H1 (cell line): ENCODE data around the gene UCP2. TPM values are rescaled to one million over a fixed set of nuclear protein-coding genes. Genes with fewer than 3 reads are reported as not detected.

Source experiments
- CTCF ChIA-PET: fragments of 300-600 bp; sonication (Branson Sonifier 250); formaldehyde crosslinking; loops from one replicate; lab custom pipeline; 2021; ENCODE audit not compliant: partially characterized antibody; lab: Charles Lee
- POLR2A ChIA-PET: fragments of 300-600 bp; sonication (Branson Sonifier 250); formaldehyde crosslinking; loops from one replicate; lab custom pipeline; 2021; ENCODE audit warnings: inconsistent platforms; ENCODE audit not compliant: partially characterized antibody; lab: Charles Lee
- DNase-seq, 2 experiments: peaks; one replicate each; pipeline versions ENCODE4 v3.0.0 to v3.0.0-alpha.2; 2010 to 2022; ENCODE audit warnings: low spot score in 2 of 2, low read depth in 1 of 2, mixed read lengths in 1 of 2
- FAIRE-seq: peaks from 2 replicates; lab custom pipeline; 2011; peaks lifted over from hg19 to GRCh38; lab: Jason Lieb, UNC
- H2AFZ ChIP-seq: 2 replicates; pipeline ENCODE4 v1.8.1; 2012; ENCODE audit warnings: low read length, inconsistent platforms
- H2AK5ac ChIP-seq: 2 replicates; pipeline ENCODE4 v1.6.1; 2013; ENCODE audit warnings: low read depth, low read length
- H2BK120ac ChIP-seq: replicated peaks from 2 replicates; pipeline ENCODE3; 2013; ENCODE audit warnings: low read depth, low read length, inconsistent platforms
- H2BK12ac ChIP-seq: 2 replicates; pipeline ENCODE4 v1.6.1; 2013; ENCODE audit warnings: low read depth, low read length
- H2BK15ac ChIP-seq: 2 replicates; pipeline ENCODE4 v1.6.1; 2013; ENCODE audit warnings: low read length
- H2BK20ac ChIP-seq: 2 replicates; pipeline ENCODE4 v1.6.1; 2013; ENCODE audit warnings: low read length
- H2BK5ac ChIP-seq: 2 replicates; pipeline ENCODE4 v1.6.1; 2013; ENCODE audit warnings: low read depth, low read length
- H3K14ac ChIP-seq: 2 replicates; pipeline ENCODE4 v1.6.1; 2013; ENCODE audit warnings: inconsistent platforms; ENCODE audit not compliant: insufficient read length
- H3K18ac ChIP-seq: 2 replicates; pipeline ENCODE4 v1.6.1; 2013; ENCODE audit warnings: low read length; ENCODE audit errors: extremely low read depth
- H3K23ac ChIP-seq: 2 replicates; pipeline ENCODE4 v1.6.1; 2013; ENCODE audit warnings: inconsistent platforms; ENCODE audit not compliant: insufficient read length
- H3K23me2 ChIP-seq: 2 replicates; pipeline ENCODE4 v1.6.1; 2013; ENCODE audit warnings: low read depth, low read length
- H3K27ac ChIP-seq: 2 replicates; pipeline ENCODE4 v1.6.1; 2011; ENCODE audit warnings: low read depth, low read length, inconsistent platforms
- H3K27me3 ChIP-seq, 4 experiments: replicated peaks in 1 of 4; 1 replicate in 1 of 4; 2 replicates in 3 of 4; pipeline versions ENCODE4 v1.6.1 to v1.8.1; 2011 to 2013; ENCODE audit warnings: low read length in 3 of 4, mild to moderate bottlenecking in 3 of 4, inconsistent platforms in 2 of 4, mixed read lengths in 2 of 4, moderate library complexity in 1 of 4; ENCODE audit not compliant: control insufficient read depth in 3 of 4, insufficient read depth in 3 of 4; ENCODE audit errors: extremely low read depth in 1 of 4
- H3K36me3 ChIP-seq, 4 experiments: 2 replicates each; pipeline versions ENCODE4 v1.6.1 to v1.8.1; 2011 to 2013; ENCODE audit warnings: mild to moderate bottlenecking in 4 of 4, low read length in 3 of 4, moderate library complexity in 2 of 4, control low read depth in 1 of 4, inconsistent platforms in 1 of 4; ENCODE audit not compliant: insufficient read depth in 4 of 4, control insufficient read depth in 2 of 4
- H3K4ac ChIP-seq: replicated peaks from 2 replicates; pipeline ENCODE3; 2013; ENCODE audit warnings: low read length, low read depth, mixed read lengths, inconsistent platforms; ENCODE audit not compliant: insufficient read length
- H3K4me1 ChIP-seq, 4 experiments: replicated peaks in 1 of 4; 1 replicate in 1 of 4; 2 replicates in 3 of 4; pipeline versions ENCODE4 v1.6.1 to v1.8.1; 2011 to 2013; ENCODE audit warnings: low read length in 3 of 4, inconsistent platforms in 2 of 4, mixed read lengths in 1 of 4; ENCODE audit not compliant: insufficient read depth in 4 of 4, control insufficient read depth in 3 of 4
- H3K4me2 ChIP-seq, 2 experiments: 2 replicates each; pipeline versions ENCODE4 v1.6.1 to v1.8.1; 2011 to 2013; ENCODE audit warnings: low read depth in 2 of 2, low read length in 2 of 2, control low read depth in 1 of 2, inconsistent platforms in 1 of 2, mild to moderate bottlenecking in 1 of 2; ENCODE audit not compliant: insufficient read depth in 1 of 2
- H3K4me3 ChIP-seq, 4 experiments: fragments of 200-600, 300-600 bp in 1 of 4; sonication (generic), shearing (Covaris generic), sonication (Bioruptor Twin) in 1 of 4; 2 replicates each; pipeline versions ENCODE4 v1.5.1 to v1.8.1; 2011 to 2016; ENCODE audit warnings: low read length in 4 of 4, low read depth in 3 of 4, control low read depth in 2 of 4, inconsistent platforms in 2 of 4, mild to moderate bottlenecking in 2 of 4, mixed read lengths in 1 of 4, moderate library complexity in 1 of 4; ENCODE audit not compliant: insufficient read depth in 2 of 4; ENCODE audit errors: extremely low read depth in 1 of 4
- H3K56ac ChIP-seq: replicated peaks from 2 replicates; pipeline ENCODE3; 2013; ENCODE audit warnings: low read depth, mild to moderate bottlenecking, mixed read lengths, low read length, inconsistent platforms; ENCODE audit not compliant: insufficient read length
- H3K79me1 ChIP-seq: 2 replicates; pipeline ENCODE4 v1.6.1; 2013; ENCODE audit warnings: low read depth, low read length, control low read depth
- H3K79me2 ChIP-seq, 2 experiments: 2 replicates each; pipeline versions ENCODE4 v1.6.1 to v1.8.1; 2012 to 2013; ENCODE audit warnings: low read length in 2 of 2, mild to moderate bottlenecking in 2 of 2, inconsistent platforms in 1 of 2; ENCODE audit not compliant: insufficient read depth in 2 of 2, control insufficient read depth in 1 of 2
- H3K9ac ChIP-seq, 4 experiments: replicated peaks in 1 of 4; 1 replicate in 1 of 4; 2 replicates in 3 of 4; pipeline versions ENCODE4 v1.6.1 to v1.8.1; 2011 to 2013; ENCODE audit warnings: low read depth in 3 of 4, low read length in 3 of 4, control low read depth in 2 of 4, mild to moderate bottlenecking in 2 of 4, moderate library complexity in 2 of 4, inconsistent platforms in 1 of 4; ENCODE audit errors: extremely low read depth in 1 of 4
- H3K9me3 ChIP-seq, 2 experiments: 2 replicates each; pipeline versions ENCODE4 v1.6.1 to v1.8.1; 2012 to 2013; ENCODE audit warnings: mild to moderate bottlenecking in 2 of 2, moderate library complexity in 2 of 2, control low read depth in 1 of 2, inconsistent platforms in 1 of 2, low read depth in 1 of 2, low read length in 1 of 2, mixed read lengths in 1 of 2; ENCODE audit not compliant: insufficient read depth in 2 of 2
- H4K20me1 ChIP-seq, 2 experiments: replicated peaks in 1 of 2; 2 replicates each; pipeline versions ENCODE3 to v1.8.1; 2011 to 2013; ENCODE audit warnings: inconsistent platforms in 2 of 2, low read length in 2 of 2, mild to moderate bottlenecking in 1 of 2; ENCODE audit not compliant: insufficient read depth in 2 of 2, control insufficient read depth in 1 of 2
- H4K5ac ChIP-seq: 2 replicates; pipeline ENCODE4 v1.6.1; 2013; ENCODE audit warnings: low read length, low read depth, mixed read lengths, inconsistent platforms; ENCODE audit not compliant: insufficient read length
- H4K8ac ChIP-seq: 2 replicates; pipeline ENCODE4 v1.8.0; 2013; ENCODE audit warnings: mild to moderate bottlenecking, moderate library complexity, low read length, inconsistent platforms; ENCODE audit not compliant: insufficient read depth; ENCODE audit errors: extremely low read depth
- H4K91ac ChIP-seq: replicated peaks from 2 replicates; pipeline ENCODE3; 2013; ENCODE audit warnings: low read length, mixed read lengths, inconsistent platforms; ENCODE audit not compliant: insufficient read length
- BCL11A ChIP-seq, 2 experiments: IDR thresholded peaks; one replicate each; pipeline ENCODE4 v1.6.1; 2011; ENCODE audit warnings: low read depth in 2 of 2, low read length in 2 of 2, mild to moderate bottlenecking in 2 of 2
- CBX8 ChIP-seq: fragments of 300-800, 300-1000 bp; sonication (generic); IDR thresholded peaks from 2 replicates; pipeline ENCODE4 v1.7.1; 2016; ENCODE audit warnings: low read depth, low read length, borderline replicate concordance
- HDAC6 ChIP-seq: IDR thresholded peaks from one replicate; pipeline ENCODE4 v1.7.1; 2012; ENCODE audit warnings: low read depth, mild to moderate bottlenecking, inconsistent platforms, low read length, moderate library complexity
- KDM1A ChIP-seq: fragments of 200-600, 300-600 bp; sonication (generic); IDR thresholded peaks from 2 replicates; pipeline ENCODE4 v1.7.1; 2016; ENCODE audit warnings: mild to moderate bottlenecking, low read length, borderline replicate concordance
- MAFK ChIP-seq: IDR thresholded peaks from 2 replicates; pipeline ENCODE4 v1.6.1; 2012; ENCODE audit warnings: low read depth, mild to moderate bottlenecking, improper control_type of control experiment, low read length
- POLR2A ChIP-seq, 2 experiments: IDR thresholded peaks; 1 replicate in 1 of 2; 2 replicates in 1 of 2; pipeline ENCODE4 v1.6.1; 2011; ENCODE audit warnings: low read depth in 2 of 2, low read length in 2 of 2, mild to moderate bottlenecking in 2 of 2; ENCODE audit errors: control extremely low read depth in 1 of 2
- SP2 ChIP-seq: IDR thresholded peaks from 2 replicates; pipeline ENCODE4 v1.6.1; 2012; ENCODE audit warnings: mild to moderate bottlenecking, low read length, inconsistent platforms
- TBP ChIP-seq: IDR thresholded peaks from 2 replicates; pipeline ENCODE4 v1.6.1; 2011; ENCODE audit warnings: low read depth, low read length, improper control_type of control experiment
- WGBS, 2 experiments: shearing (Covaris generic) in 1 of 2; methylation state at CpG; one replicate each; pipeline versions ENCODE4 v1.1.6 to v1.1.7; 2013 to 2015; ENCODE audit warnings: low lambda C conversion rate in 2 of 2, mixed read lengths in 2 of 2, inconsistent platforms in 1 of 2, low coverage in 1 of 2, missing lambda C conversion rate in 1 of 2; ENCODE audit not compliant: insufficient replicate concordance in 2 of 2, insufficient coverage in 1 of 2, insufficient read length in 1 of 2; ENCODE audit errors: extremely low coverage in 1 of 2, missing lambda C conversion rate in 1 of 2; 5-methylcytosine and 5-hydroxymethylcytosine counted together
- polyA plus RNA-seq, 7 experiments: library from polyadenylated mRNA; depleted of rRNA in 3 of 7; stranded (reverse) in 5 of 7; unstranded in 2 of 7; fragments of >200 nt in 5 of 7; fragments of 200-250 nt in 2 of 7; gene quantifications; 1 replicate in 5 of 7; 2 replicates in 1 of 7; 4 replicates in 1 of 7; pipeline versions ENCODE4 v1.2.1 to v1.2.3, GENCODE V29; 2011 to 2013; ENCODE audit warnings: missing spikeins in 2 of 7, mixed read lengths in 2 of 7
- total RNA-seq: library from RNA; stranded (reverse); fragmentation: NEBNext Ultra II Directional; extraction: Animal tissue kit (Norgen Biotek cat#: 25700); gene quantifications from 2 replicates; pipeline ENCODE4 v1.2.1, GENCODE V29; 2021
- TF ChIP-seq, protein P1 (sequence below), 3 experiments: IDR thresholded peaks; 1 replicate in 2 of 3; 2 replicates in 1 of 3; pipeline versions ENCODE4 v1.5.1 to v1.6.1; 2011; ENCODE audit warnings: low read length in 3 of 3, mild to moderate bottlenecking in 3 of 3, inconsistent platforms in 2 of 3, low read depth in 1 of 3, moderate library complexity in 1 of 3; ENCODE audit not compliant: insufficient read depth in 1 of 3; ENCODE audit errors: control extremely low read depth in 1 of 3
- TF ChIP-seq, protein P2 (sequence below): IDR thresholded peaks from 2 replicates; pipeline ENCODE4 v1.6.1; 2012; ENCODE audit warnings: inconsistent platforms

UCP2 gene
- total and polyA plus RNA-seq, 2 of the 8 experiments (the other 6 are each of a cell fraction or from before 2014, with no cell fraction given): 46.2 to 55.2 TPM

DNA sequence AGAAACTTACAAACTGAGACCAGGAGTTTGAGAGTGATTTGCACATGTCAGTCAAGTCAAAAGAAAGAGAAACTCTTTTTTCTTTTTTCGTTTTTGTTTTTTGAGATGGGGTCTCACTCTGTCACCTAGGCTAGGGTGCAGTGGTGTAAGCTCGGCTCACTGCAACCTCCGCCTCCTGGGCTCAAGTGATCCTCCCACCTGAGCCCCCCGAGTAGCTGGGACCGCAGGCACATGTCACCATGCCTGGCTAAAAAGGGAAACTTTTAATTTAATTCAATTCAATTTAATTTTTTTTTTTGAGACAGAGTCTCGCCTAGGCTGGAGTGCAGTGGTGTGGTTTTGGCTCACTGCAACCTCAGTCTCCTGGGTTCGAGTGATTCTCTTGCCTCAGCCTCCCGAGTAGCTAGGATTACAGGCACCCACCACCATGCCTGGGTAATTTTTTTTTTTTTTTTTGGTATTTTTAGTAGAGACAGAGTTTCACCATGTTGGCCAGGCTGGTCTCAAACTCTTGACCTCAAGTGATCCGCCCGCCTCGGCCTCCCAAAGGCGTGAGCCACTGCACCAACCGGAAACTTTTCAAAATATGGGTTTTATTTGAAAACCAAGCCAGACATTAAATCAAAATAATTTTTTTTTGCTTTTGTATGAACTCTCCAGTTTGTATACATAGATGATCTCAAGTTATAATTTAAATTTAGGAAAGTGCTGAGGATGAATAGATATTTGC is 16.4 kb upstream of the UCP2 start:
- no peaks in the 10 kb centered on the region for H3K79me2 ChIP-seq
- H3K9me3 ChIP-seq: no peaks in the 10 kb centered on the region
- H4K20me1 ChIP-seq: no peaks in the 10 kb centered on the region
- no peak overlapping the region for H3K27ac ChIP-seq
- WGBS, 2 experiments: 87% methylated on average over 13 of the region's 13 CpGs; no CpG with 5 or more reads in 1 of the 2 experiments
- H3K9ac ChIP-seq: no peak overlapping the region
- no peak overlapping the region for H4K8ac ChIP-seq
- H2BK12ac ChIP-seq: no peak overlapping the region
- no peak overlapping the region for H4K5ac ChIP-seq
- no peak overlapping the region for H3K23ac ChIP-seq
- no peak overlapping the region for H4K91ac ChIP-seq
- no peaks in the 10 kb centered on the region for H3K79me1 ChIP-seq
- CTCF ChIA-PET: interaction anchor here (0.6 to 1.7 kb wide), 2 partner anchors 11 to 19 kb away, joined by 3 read pairs; no protein-coding TSS in a partner anchor
- POLR2A ChIA-PET: interaction anchor here (2.3 kb wide), 1 partner anchor 16 kb away, joined by 11 read pairs; the partner anchor contains the start of gene UCP2
- H3K18ac ChIP-seq: no peak overlapping the region
- H3K4me3 ChIP-seq: no peak overlapping the region
- no peak overlapping the region for H3K4me2 ChIP-seq
- no peak overlapping the region for H2AFZ ChIP-seq
- no peak overlapping the region for H2BK5ac ChIP-seq
- H2AK5ac ChIP-seq: no peak overlapping the region
- H3K36me3 ChIP-seq: no peaks in the 10 kb centered on the region; a peak in 2 of 8 replicates
- no peak overlapping the region for H3K4ac ChIP-seq
- DNase-seq: no peak
- no peaks in the 10 kb centered on the region for H3K23me2 ChIP-seq
- no peak overlapping the region for H2BK15ac ChIP-seq
- H3K14ac ChIP-seq: no peak overlapping the region
- H3K4me1 ChIP-seq: no peaks in the 10 kb centered on the region; a peak in 1 of 7 replicates
- FAIRE-seq: no peak
- no peak overlapping the region for H2BK20ac ChIP-seq
- no peak overlapping the region for H3K56ac ChIP-seq
- H3K27me3 ChIP-seq: no peaks in the 10 kb centered on the region
- H2BK120ac ChIP-seq: no peak overlapping the region
- TF ChIP-seq, protein P1, sequence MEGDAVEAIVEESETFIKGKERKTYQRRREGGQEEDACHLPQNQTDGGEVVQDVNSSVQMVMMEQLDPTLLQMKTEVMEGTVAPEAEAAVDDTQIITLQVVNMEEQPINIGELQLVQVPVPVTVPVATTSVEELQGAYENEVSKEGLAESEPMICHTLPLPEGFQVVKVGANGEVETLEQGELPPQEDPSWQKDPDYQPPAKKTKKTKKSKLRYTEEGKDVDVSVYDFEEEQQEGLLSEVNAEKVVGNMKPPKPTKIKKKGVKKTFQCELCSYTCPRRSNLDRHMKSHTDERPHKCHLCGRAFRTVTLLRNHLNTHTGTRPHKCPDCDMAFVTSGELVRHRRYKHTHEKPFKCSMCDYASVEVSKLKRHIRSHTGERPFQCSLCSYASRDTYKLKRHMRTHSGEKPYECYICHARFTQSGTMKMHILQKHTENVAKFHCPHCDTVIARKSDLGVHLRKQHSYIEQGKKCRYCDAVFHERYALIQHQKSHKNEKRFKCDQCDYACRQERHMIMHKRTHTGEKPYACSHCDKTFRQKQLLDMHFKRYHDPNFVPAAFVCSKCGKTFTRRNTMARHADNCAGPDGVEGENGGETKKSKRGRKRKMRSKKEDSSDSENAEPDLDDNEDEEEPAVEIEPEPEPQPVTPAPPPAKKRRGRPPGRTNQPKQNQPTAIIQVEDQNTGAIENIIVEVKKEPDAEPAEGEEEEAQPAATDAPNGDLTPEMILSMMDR (IDR thresholded peaks at IDR 0.05; ENCODE audit: control extremely low read depth in 1 of 3, insufficient read depth in 1 of 3, low read depth in 1 of 3, low read length in 3 of 3): no peak
- no peak for TF ChIP-seq MAFK
- no peak for TF ChIP-seq SP2
- TF ChIP-seq CBX8: no peak
- TF ChIP-seq, protein P2, sequence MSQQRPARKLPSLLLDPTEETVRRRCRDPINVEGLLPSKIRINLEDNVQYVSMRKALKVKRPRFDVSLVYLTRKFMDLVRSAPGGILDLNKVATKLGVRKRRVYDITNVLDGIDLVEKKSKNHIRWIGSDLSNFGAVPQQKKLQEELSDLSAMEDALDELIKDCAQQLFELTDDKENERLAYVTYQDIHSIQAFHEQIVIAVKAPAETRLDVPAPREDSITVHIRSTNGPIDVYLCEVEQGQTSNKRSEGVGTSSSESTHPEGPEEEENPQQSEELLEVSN: no peak
- TF ChIP-seq HDAC6: no peak
- TF ChIP-seq TBP: no peak
- no peak for TF ChIP-seq BCL11A (IDR thresholded peaks at IDR 0.05; ENCODE audit: low read depth in 2 of 2, low read length in 2 of 2)
- no peak for TF ChIP-seq KDM1A
- no peak for TF ChIP-seq POLR2A (IDR thresholded peaks at IDR 0.05; ENCODE audit: control extremely low read depth in 1 of 2, low read depth in 2 of 2, low read length in 2 of 2)
